Measurements from ENCODE around the gene KRTCAP3. TPM values are rescaled to one million over a fixed set of nuclear protein-coding genes. Genes with fewer than 3 reads are reported as not detected.

The KRTCAP3 gene
- total RNA-seq, 1 experiment from 2014 or later, result 49.9 TPM

GRCh38 chr2:27428213-27428977, 13.8 kb upstream of the KRTCAP3 start, which contains the start of gene NRBP1:
TSS of gene NRBP1 (plus strand) at chr2:27428631. CDS start at chr2:27433274, 4,643 bp downstream.
- peaks cover 18 to 20% of the 10 kb centered on the region in 2 experiments for H3K4me1 Mint-ChIP-seq
- Histone ChIP-seq H3K4me1 (ENCODE audit: insufficient read depth, low read length) (no peaks in the 10 kb centered on the region), H3T11ph (ENCODE audit: low read length) (no peak within 1 kb of the TSS), H2BK12ac (ENCODE audit: insufficient read length, low read depth, low read length) (no peak within 1 kb of the TSS), H3K14ac (ENCODE audit: insufficient read depth, low read length) (peak within 1 kb of the TSS; percentile 85), H3K79me2 (ENCODE audit: insufficient read depth, low read length) (peaks cover 6% of the 10 kb centered on the region; the same call in 1 of the 2 replicates), H3K79me1 (ENCODE audit: insufficient read depth, low read depth, low read length, poor library complexity, severe bottlenecking) (peaks cover 6% of the 10 kb centered on the region), H4K91ac (ENCODE audit: insufficient read length, low read depth, low read length) (no peak within 1 kb of the TSS), H3K18ac (ENCODE audit: insufficient read length, low read depth, low read length) (peak within 1 kb of the TSS; percentile 50), H3K27me3 (ENCODE audit: insufficient read depth, low read length) (no peaks in the 10 kb centered on the region), H3K9ac (ENCODE audit: extremely low read depth, insufficient read length, low read length) (peak within 1 kb of the TSS; percentile 76), H2BK20ac (ENCODE audit: low read depth, low read length, poor library complexity, severe bottlenecking) (no peak within 1 kb of the TSS), H2AFZ (ENCODE audit: low read length) (no peak within 1 kb of the TSS), H3K27ac (ENCODE audit: insufficient read length, low read depth, low read length) (peak within 1 kb of the TSS; percentile 21), H3K4ac (ENCODE audit: low read depth, low read length) (no peak within 1 kb of the TSS), H4K5ac (ENCODE audit: insufficient read length, low read depth, low read length) (no peak within 1 kb of the TSS), H2BK15ac (ENCODE audit: low read depth, low read length) (no peak within 1 kb of the TSS), H2BK120ac (ENCODE audit: low read depth, low read length, poor library complexity, severe bottlenecking) (no peak within 1 kb of the TSS), H2AK5ac (ENCODE audit: insufficient read length, low read length) (no peak within 1 kb of the TSS), H4K8ac (replicated peaks; ENCODE audit: insufficient read length, low read depth, low read length) (peak within 1 kb of the TSS; percentile 85), H4K20me1 (ENCODE audit: control insufficient read depth, insufficient read depth, insufficient read length) (no peaks in the 10 kb centered on the region), H3K9me3 (ENCODE audit: control insufficient read depth, low read depth, low read length) (no peaks in the 10 kb centered on the region), H3K56ac (ENCODE audit: insufficient read length, low read depth, low read length) (no peak within 1 kb of the TSS), H3K23me2 (ENCODE audit: insufficient read length, low read depth, low read length, poor library complexity, severe bottlenecking) (peaks cover 3% of the 10 kb centered on the region), H2BK5ac (ENCODE audit: insufficient read length, low read length) (no peak within 1 kb of the TSS), H3K23ac (ENCODE audit: insufficient read length, low read depth, low read length) (no peak within 1 kb of the TSS), H3K4me2 (ENCODE audit: insufficient read depth, insufficient read length, low read length) (peak within 1 kb of the TSS; percentile 78)
- H3K4me3 Mint-ChIP-seq, result peak within 1 kb of the TSS; percentile 92 to 93
- H3K9me3 Mint-ChIP-seq, result no peaks in the 10 kb centered on the region
- H3K36me3 Mint-ChIP-seq (ENCODE audit: insufficient read depth in 1 of 3, low read depth in 3 of 3), result peaks cover 3 to 12% (median 4%) of the 10 kb centered on the region in 3 experiments; a peak in 5 of 7 replicates
- DNase-seq, result peak; percentile 92
- WGBS (ENCODE audit: extremely low coverage, insufficient read length, low lambda C conversion rate), result no CpG with 5 or more reads among the region's 75 CpGs
- H3K27me3 Mint-ChIP-seq (ENCODE audit: low read depth), result no peaks in the 10 kb centered on the region
- TF ChIP-seq, protein P1, sequence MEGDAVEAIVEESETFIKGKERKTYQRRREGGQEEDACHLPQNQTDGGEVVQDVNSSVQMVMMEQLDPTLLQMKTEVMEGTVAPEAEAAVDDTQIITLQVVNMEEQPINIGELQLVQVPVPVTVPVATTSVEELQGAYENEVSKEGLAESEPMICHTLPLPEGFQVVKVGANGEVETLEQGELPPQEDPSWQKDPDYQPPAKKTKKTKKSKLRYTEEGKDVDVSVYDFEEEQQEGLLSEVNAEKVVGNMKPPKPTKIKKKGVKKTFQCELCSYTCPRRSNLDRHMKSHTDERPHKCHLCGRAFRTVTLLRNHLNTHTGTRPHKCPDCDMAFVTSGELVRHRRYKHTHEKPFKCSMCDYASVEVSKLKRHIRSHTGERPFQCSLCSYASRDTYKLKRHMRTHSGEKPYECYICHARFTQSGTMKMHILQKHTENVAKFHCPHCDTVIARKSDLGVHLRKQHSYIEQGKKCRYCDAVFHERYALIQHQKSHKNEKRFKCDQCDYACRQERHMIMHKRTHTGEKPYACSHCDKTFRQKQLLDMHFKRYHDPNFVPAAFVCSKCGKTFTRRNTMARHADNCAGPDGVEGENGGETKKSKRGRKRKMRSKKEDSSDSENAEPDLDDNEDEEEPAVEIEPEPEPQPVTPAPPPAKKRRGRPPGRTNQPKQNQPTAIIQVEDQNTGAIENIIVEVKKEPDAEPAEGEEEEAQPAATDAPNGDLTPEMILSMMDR (conservative IDR thresholded peaks at IDR 0.05), result no peak
- peak within 1 kb of the TSS; percentile 84 to 97 (median 95) for H3K27ac Mint-ChIP-seq
